Bronchus fibroblast of lung (primary cell): ENCODE measurements around the gene NEK7. TPM values are rescaled to one million over a fixed set of nuclear protein-coding genes. Genes with fewer than 3 reads are reported as not detected.

Source experiments
- total RNA-seq: library from RNA; depleted of rRNA; stranded (reverse); fragments of >200 nt; gene quantifications from 2 replicates; pipeline ENCODE4 v1.2.3, GENCODE V29; 2015

Gene NEK7
- total RNA-seq: 32.4 and 44.9 TPM in 2 replicates

DNA sequence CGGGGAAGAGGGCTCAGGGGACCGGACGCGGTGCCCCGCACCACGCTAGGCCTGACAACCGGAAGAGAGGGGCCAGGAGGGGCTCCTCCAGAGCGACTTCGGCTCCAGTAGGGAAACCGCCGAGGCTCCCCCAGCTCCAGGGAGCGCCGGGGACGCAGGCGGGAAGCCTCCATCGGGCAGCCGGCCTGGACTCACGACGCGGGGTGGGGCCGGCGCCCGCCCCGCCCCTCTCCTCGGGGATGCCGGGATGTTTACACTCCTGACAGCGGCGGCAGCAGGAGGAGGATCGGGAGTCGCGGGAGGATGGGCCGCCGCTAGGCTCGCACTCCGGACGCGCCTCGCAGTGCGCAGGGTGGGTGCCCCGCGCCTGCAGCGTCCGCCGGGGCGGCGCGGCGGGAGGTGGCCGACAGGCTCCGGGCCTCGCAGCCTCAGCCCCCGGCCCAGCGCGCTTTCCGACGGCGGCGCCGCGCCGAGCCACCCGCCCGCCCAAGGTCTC lies at the start of gene NEK7:
Gene NEK7 (plus strand): TSS at position 254 of the 496 bp plus-strand sequence. CDS start 75,583 bp downstream, outside the sequence.

Other genes with a start within 250 kb of the NEK7 start
- not detected in 2 replicates for gene LHX9, start 239.6 kb upstream of the NEK7 start, total RNA-seq